NAMALWA (cell line): Measurements from ENCODE around the gene KRTAP22-2.

Source experiments
- DNase-seq: peaks from one replicate; pipeline ENCODE4 v3.0.0-alpha.2; 2015; ENCODE audit warnings: low spot score

KRTAP22-2 gene

DNA sequence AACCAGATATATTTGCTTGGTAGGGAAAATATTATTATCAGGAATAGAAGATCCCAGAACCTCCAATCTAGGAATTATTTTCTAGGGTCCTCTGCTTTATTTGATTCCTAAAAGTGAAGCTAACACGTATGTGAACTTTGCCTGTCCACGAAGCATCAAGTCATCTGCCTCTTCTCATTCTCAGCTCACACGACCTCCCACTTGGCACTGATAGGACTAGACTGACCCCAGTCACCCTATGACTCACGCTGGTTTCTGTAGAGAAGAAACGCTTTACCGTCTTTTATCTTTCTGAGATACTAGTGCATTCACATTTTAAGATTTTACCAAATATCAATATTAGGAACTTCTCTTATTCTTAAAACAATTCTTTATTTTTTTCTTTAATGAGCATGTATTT, 27.1 kb downstream of the KRTAP22-2 start:
- DNase-seq = no peak

DNA sequence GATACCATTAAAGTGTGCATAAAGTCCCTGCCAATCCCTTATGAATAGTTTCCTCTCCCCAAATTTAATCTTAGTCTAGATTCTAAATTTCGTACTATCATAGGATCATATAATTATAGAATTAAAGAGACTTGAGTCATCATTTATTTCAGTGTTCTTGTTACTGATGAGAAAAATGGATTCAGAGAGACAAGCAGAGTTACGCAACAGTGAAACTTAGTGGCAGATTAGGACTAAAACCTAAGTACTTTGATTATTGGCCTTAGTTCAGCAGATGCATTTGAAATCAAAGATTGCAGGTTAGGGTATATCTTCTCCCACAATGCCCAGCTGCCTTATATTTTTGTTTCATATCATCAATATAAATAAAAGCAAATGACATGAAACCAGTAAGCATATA, 28.2 kb downstream of the KRTAP22-2 start:
- DNase-seq = no peak

DNA sequence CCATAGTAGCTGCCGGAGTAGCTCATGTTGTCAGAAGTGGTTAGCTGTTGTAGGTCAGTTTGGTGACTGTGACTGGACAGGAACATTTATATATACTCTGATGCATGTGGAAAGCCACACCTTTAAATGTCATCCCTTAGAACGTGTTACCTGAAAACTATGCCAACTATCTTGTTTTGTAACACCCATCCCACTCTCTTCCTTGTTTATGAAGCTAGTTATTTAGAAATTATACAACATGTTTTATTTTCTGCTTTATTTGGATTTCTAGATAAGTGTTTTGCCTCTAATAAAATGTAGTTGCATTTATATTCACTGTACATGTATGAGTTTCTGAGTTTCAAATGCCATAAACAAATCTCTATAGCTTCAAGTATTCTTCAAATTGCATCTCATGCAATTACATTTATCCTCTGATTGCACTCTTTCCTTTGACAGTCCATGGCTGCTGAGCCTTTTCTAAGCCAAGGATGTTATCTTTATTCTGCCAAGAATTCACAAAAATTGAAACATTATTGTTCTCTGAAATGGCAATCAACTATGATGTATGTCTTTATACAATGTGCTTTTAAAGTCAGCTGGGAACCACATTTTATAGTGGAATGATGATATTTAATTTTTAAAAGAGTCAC, 28.8 kb downstream of the KRTAP22-2 start, which contains the start of gene KRTAP19-7:
Gene KRTAP19-7, minus strand, starts transcription at position 51 of the 632 bp plus-strand sequence. Its CDS starts 25 bp downstream, at position 26.
- DNase-seq = no peak

DNA sequence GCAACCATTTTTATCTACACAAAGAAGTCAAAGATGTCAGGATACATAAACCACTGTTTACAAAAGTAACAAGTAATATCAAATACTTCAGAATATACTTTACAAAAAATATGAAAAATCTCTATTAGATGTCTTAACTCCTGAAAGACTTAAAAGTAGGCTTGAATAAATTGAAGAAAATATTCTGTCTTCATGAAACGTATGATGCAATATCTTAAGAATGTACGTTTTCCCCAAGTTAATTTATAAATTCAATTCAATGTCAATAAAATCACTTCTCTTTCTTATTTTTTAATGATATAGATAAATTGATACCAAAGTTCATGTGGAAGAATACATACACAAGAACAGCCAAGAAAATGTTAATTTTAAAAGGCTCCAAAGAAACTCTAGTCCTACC, 35.1 kb downstream of the KRTAP22-2 start:
- no peak for DNase-seq

DNA sequence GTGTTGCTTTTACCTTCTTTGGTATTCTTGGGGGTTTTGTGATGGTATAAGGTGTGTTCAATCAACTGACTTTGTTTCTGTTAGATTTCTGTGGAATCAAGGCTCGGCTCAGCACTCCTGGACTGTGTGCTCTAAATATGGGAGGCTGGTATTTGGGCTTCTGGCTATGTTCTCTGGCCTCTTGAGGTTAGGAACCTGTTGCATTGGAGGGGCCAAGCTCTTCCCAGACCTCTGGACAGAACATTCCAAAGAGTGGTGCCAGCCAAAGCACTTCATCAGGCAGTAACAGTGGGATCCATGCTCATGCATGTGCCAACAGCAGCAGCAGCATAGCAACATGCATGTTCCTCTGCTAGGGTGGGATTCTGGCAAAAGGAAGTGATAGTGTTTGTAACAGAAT, 37.4 kb downstream of the KRTAP22-2 start:
- no peak for DNase-seq

DNA sequence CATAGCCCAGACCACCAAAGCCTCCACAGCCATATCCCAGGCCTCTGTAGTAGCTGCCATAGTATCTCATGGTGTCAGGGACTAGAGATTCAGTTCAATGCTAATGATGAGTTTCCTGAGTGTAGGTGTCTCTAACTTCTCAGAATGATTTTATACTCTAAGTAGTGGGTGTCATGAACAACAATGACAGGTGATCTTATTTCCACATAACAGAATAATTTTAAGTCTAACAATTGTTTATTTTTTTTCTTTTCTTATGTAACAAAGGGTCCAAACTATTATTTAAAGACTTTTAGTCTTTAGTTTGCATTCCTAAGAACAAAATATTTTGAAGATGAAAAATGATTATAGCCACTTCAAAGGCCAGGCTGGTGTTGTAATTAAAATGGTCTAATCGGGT, 48.4 kb downstream of the KRTAP22-2 start, which contains the start of gene KRTAP19-6:
Gene KRTAP19-6, minus strand, starts transcription at position 101 of the 400 bp plus-strand sequence. Its CDS starts 31 bp downstream, at position 70.
- no peak for DNase-seq
